Activated CD4-positive, CD25-positive, alpha-beta regulatory T cell treated with anti-CD3 and anti-CD28 coated beads, Interleukin-2, amount 50 U/mL, for 72 hours (primary cell): ENCODE data around the gene AAGAB.

ENCODE experiments used
- DNase-seq: peaks from one replicate; pipeline ENCODE4 v3.0.0; 2021

Gene AAGAB

DNA sequence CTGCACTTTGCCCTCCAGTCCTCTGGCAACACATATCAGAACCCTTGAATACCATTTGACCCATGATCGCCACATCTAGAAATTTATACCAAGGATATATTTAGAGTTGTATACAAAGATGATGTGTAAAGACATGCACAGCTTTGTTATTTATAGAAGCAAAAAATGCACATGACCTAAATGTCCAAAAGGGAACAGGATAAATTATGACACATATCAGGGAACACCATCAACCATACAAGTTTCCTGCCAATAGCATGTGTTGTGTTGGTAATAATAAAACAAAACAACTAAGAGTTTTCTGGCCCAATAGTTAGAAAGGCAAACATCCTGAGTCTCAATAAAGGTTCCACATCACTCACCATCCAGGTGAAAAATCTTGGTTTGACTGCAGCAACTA lies 51.5 kb downstream of the AAGAB start:
- DNase-seq = no peak

GRCh38 chr15:67202091-67202490 lies 52.4 kb downstream of the AAGAB start:
- DNase-seq = no peak

GRCh38 chr15:67201136-67201535 lies 53.3 kb downstream of the AAGAB start:
- DNase-seq = no peak

- no peak for DNase-seq
These were observed 54.3 kb downstream of the AAGAB start for GRCh38 chr15:67199881-67200763.

GRCh38 chr15:67199391-67199790 lies 55.1 kb downstream of the AAGAB start:
- no peak for DNase-seq

DNA sequence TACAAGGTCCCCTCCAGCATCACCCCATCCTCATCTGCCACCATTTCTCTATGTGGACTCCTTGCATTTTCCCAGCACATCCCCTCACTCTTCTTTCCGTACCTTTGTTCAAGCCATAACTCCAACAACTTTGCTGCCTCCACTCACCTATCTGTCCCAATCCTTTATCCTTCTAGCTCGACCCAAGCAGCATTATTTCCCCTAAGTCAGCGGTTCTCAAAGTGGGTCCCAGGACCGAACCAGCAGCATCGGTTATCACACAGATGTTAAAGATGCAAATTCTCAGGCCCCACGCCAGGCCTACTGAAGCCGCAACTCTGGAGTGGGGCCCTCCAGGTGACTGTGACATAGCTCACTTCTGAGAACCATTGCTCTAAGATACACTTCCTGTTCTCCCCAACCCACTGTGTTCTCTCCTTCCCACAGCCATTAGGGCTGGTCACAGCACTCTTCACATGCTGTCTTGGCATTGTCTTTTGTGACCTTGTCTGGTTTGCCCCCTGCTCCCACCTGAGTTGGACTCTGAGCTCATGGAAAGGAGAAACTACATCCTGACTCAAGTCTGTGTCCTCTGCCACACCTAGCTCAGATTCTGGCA lies 56.2 kb downstream of the AAGAB start:
- no peak for DNase-seq

- no peak for DNase-seq
These were observed 57.1 kb downstream of the AAGAB start for GRCh38 chr15:67197364-67197695.

DNA sequence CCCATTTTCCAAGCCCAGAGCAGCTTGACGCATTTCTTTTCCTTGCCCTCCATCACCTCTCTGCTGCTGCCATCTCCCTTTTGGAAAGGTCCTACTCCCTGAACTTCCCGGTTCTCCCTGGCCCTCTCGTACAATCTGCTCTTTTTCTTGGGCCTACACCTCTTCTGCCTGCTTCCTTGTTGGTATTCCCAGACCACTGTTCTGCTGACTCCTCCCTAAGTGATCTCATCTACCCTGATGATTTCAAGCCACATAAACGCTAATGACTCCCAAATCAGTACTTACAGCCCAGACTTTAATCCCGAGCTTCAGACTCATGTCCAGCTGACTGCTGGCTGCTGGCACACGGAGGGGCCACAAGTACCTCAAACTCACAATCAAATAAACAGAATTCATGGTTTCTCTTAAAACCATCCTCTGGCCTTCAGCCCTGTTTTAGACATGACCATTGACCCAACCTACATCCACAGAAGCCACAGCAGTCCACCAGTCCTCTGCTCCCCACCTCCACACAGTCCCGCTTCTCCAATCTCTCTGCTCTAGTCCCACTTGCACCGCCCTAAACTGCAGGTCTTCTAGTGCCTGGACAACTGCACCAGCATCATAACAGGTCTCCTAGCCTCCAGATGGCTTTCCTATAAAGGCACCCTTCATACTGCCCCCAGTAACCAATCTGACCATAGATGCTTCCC lies 57.6 kb downstream of the AAGAB start:
- no peak for DNase-seq

GRCh38 chr15:67196222-67196621 lies 58.2 kb downstream of the AAGAB start:
- DNase-seq = no peak

DNA sequence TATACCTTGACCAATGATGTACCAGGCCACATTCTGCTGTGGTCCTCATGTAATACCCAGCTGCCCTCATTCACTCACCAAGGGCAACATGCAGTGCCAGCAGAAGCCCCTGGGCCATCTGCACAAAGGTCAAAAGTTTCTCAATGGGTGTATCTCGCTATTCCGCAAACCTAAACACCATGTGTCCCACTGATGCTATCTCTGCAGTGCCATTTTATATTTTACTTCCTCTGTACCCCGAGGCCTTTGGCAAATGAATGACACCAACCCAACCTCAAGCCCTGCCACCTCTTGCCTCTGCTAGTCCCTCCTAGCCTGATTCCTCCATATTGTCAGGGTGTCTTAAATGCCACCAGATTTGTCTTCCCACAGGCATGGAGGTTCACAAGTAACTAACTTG lies 59.2 kb downstream of the AAGAB start:
- DNase-seq = no peak

DNA sequence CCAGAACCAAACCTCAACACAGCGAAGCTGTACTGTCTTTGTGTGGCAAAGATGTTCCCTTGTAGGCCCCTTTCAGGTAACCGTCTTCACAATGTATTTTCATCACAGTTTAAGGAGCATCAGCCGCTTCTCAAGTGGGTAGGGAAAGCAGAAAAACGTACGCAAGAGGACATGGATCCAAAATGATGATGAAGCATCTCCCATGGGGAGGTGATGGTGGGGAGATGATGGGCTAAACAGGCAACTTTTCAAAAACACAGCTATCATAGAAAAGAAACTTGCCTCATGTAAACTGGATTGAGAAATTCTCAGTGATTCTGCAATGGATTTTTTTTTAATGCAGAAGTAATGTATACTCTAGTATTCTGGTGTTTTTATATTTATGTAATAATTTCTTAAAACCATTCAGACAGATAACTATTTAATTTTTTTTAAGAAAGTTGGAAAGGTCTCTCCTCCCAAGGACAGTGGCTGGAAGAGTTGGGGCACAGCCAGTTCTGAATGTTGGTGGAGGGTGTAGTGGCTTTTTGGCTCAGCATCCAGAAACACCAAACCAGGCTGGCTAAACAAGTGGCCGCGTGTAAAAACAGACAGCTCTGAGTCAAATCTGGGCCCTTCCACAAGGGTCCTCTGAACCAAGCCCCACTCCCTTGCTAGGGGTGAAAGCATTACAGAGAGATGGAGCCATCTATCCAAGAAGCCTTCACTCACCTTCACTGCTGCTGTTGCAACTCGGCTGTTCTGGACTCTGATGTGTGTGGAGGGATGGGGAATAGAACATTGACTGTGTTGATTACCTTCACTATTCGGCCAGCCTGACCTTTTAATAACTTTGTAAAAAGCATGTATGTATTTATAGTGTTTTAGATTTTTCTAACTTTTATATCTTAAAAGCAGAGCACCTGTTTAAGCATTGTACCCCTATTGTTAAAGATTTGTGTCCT lies 60.0 kb downstream of the AAGAB start:
- DNase-seq = no peak

- no peak for DNase-seq
These were observed 61.1 kb downstream of the AAGAB start for GRCh38 chr15:67193223-67193990.

- DNase-seq = no peak
These were observed 62.2 kb downstream of the AAGAB start for GRCh38 chr15:67192185-67192820.

- no peak for DNase-seq
These were observed 63.6 kb downstream of the AAGAB start for GRCh38 chr15:67190813-67191212.

DNA sequence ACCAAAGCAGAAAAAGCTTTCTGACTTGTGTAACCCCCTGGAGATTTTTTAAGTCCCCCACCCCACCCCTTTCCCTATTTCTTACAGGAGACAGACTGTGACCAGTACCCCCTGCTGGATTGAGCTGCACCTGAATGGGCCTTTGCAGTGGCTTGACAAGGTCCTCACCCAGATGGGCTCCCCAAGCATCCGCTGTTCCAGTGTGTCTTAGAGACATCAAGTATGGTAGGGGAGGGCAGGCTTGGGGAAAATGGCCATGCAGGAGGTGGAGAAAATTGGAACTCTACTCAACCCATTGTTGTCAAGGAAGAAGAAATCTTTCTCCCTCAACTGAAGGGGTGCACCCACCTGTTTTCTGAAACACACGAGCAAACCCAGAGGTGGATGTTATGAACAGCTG lies 64.1 kb downstream of the AAGAB start:
- no peak for DNase-seq

DNA sequence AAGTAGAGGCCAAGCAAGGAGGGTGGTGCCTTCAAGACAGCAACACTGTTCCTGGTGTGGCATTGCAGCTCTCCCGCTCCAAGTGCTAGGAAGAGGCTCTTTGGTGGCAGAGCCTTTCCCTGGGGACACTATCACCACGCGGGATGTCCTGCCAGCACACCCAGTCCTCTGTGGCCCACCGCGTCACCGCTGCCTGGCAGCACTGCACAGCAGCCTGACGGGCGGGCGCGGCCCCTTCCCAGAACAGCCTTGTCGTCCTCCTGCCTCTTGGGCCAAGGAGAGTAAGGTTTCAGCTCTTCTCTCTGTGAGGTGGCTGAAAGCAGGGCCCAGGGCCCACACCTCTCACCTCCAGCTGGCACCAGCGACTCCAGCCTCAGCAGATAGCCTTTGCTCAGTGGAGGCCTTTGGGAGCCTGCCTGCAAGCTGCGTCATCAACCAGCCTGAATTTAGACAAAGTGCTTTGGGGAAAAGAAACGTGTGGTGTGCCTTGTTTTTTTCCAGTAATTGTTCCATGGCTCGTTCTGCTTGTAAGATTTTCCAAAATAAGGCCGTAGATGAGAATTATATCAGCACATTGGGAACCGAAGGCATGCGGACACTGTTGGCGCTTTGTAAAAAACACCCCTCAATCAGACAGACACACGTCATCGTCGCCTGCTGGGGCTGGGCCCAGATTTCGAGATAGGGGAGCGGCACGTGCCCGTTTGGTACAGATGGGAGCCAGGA lies 65.0 kb downstream of the AAGAB start:
- no peak for DNase-seq

GRCh38 chr15:67188551-67189218 lies 65.8 kb downstream of the AAGAB start:
- DNase-seq = no peak

GRCh38 chr15:67187351-67187854 lies 67.1 kb downstream of the AAGAB start:
- no peak for DNase-seq

GRCh38 chr15:67186688-67187087 lies 67.8 kb downstream of the AAGAB start:
- no peak for DNase-seq

DNA sequence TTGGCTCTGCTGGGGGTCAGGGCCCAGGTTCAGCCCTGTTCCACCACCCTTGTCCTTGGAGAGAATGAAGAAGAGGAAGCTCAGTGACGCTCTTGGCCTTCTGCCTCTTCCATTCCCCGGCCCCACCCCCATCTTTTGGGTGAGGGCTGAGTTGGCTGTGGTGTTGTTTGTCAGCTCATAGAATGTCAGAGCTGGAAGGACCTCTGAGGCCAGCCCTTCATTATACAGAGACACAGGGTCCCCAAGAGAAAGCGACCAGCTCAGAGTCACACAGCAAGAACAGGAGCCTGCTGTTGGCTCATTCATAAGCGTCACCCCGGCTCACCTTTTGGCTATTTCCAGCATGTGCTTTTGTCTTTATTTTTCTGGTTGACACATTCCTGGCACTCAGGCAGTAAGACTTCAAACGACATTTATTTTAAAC lies 68.2 kb downstream of the AAGAB start:
- no peak for DNase-seq
